H1 (cell line): ENCODE data around the gene OPCML.

Experiments used
- CTCF ChIP-seq, 3 experiments: IDR thresholded peaks; 1 replicate in 2 of 3; 2 replicates in 1 of 3; pipeline versions ENCODE4 v1.5.1 to v1.6.1; 2011; ENCODE audit warnings: low read length in 3 of 3, mild to moderate bottlenecking in 3 of 3, inconsistent platforms in 2 of 3, low read depth in 1 of 3, moderate library complexity in 1 of 3; ENCODE audit not compliant: insufficient read depth in 1 of 3; ENCODE audit errors: control extremely low read depth in 1 of 3
- EP300 ChIP-seq, 2 experiments: IDR thresholded peaks; 1 replicate in 1 of 2; 2 replicates in 1 of 2; pipeline ENCODE4 v1.6.1; 2011 to 2012; ENCODE audit warnings: low read depth in 2 of 2, low read length in 2 of 2, mild to moderate bottlenecking in 2 of 2, borderline replicate concordance in 1 of 2, inconsistent platforms in 1 of 2, moderate library complexity in 1 of 2
- GABPA ChIP-seq: IDR thresholded peaks from 2 replicates; pipeline ENCODE4 v1.6.1; 2011; ENCODE audit warnings: mild to moderate bottlenecking, low read length, moderate library complexity, borderline replicate concordance; ENCODE audit not compliant: insufficient read depth
- JUN ChIP-seq: IDR thresholded peaks from 2 replicates; pipeline ENCODE4 v1.6.1; 2011; ENCODE audit warnings: low read depth, mild to moderate bottlenecking, improper control_type of control experiment, low read length
- POLR2A ChIP-seq, 2 experiments: IDR thresholded peaks; 1 replicate in 1 of 2; 2 replicates in 1 of 2; pipeline ENCODE4 v1.6.1; 2011; ENCODE audit warnings: low read depth in 2 of 2, low read length in 2 of 2, mild to moderate bottlenecking in 2 of 2; ENCODE audit errors: control extremely low read depth in 1 of 2
- RBBP5 ChIP-seq: IDR thresholded peaks from 2 replicates; pipeline ENCODE4 v1.7.1; 2012; ENCODE audit warnings: low read depth, mild to moderate bottlenecking, inconsistent platforms, low read length, moderate library complexity, borderline replicate concordance
- RFX5 ChIP-seq: IDR thresholded peaks from 2 replicates; pipeline ENCODE4 v1.6.1; 2011; ENCODE audit warnings: low read depth, low read length, improper control_type of control experiment, borderline replicate concordance
- SIN3A ChIP-seq, 2 experiments: IDR thresholded peaks in 1 of 2; conservative IDR thresholded peaks in 1 of 2; 2 replicates each; pipeline ENCODE4 v1.6.1; 2011 to 2012; ENCODE audit warnings: low read length in 2 of 2, improper control_type of control experiment in 1 of 2, low read depth in 1 of 2, mild to moderate bottlenecking in 1 of 2
- TEAD4 ChIP-seq: IDR thresholded peaks from 2 replicates; pipeline ENCODE4 v1.6.1; 2012; ENCODE audit warnings: low read depth, low read length, inconsistent platforms, mixed read lengths

DNA sequence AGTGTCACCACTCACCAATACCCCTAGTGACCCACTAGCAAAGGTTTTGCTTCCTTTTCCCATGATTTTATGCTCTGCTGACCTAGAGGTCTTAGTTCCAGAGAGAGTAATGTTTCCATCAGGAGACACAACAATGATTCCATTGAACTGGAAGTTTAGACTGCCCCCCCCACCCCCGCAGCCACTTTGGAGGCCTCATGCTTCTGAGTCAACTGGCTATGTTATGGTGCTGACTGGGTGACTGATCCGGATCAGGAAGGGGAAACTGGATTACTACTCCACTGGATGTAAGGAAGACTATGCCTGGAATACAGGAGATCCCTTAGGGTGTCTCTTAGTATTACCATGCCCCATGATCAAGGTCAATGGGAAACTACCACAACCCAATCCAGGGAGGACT lies 633.6 kb downstream of the OPCML start:
- TF ChIP-seq RFX5 = no peak
- TF ChIP-seq RBBP5 = no peak
- TF ChIP-seq SIN3A (conservative IDR thresholded peaks at IDR 0.05 in 1 of 2, IDR thresholded peaks at IDR 0.05 in 1 of 2; ENCODE audit: low read depth in 1 of 2, low read length in 2 of 2) = no peak
- no peak for TF ChIP-seq POLR2A (IDR thresholded peaks at IDR 0.05; ENCODE audit: control extremely low read depth in 1 of 2, low read depth in 2 of 2, low read length in 2 of 2)
- no peak for TF ChIP-seq CTCF (IDR thresholded peaks at IDR 0.05; ENCODE audit: control extremely low read depth in 1 of 3, insufficient read depth in 1 of 3, low read depth in 1 of 3, low read length in 3 of 3)
- TF ChIP-seq EP300 (IDR thresholded peaks at IDR 0.05; ENCODE audit: borderline replicate concordance in 1 of 2, low read depth in 2 of 2, low read length in 2 of 2) = no peak
- no peak for TF ChIP-seq TEAD4
- TF ChIP-seq JUN = no peak
- TF ChIP-seq GABPA = no peak
